HG02759 (cell line): Measurements from ENCODE around the gene C8G.
A peak's percentile ranks its signal among the peaks of the same experiment; 100 is the strongest.

Source experiments
- ATAC-seq: cut with Tn5 transposase; IDR thresholded peaks from one replicate; pipeline ENCODE4 v1.9.1; 2021; ENCODE audit warnings: mild to moderate bottlenecking, moderate library complexity; ENCODE audit not compliant: unreplicated experiment

C8G gene

DNA sequence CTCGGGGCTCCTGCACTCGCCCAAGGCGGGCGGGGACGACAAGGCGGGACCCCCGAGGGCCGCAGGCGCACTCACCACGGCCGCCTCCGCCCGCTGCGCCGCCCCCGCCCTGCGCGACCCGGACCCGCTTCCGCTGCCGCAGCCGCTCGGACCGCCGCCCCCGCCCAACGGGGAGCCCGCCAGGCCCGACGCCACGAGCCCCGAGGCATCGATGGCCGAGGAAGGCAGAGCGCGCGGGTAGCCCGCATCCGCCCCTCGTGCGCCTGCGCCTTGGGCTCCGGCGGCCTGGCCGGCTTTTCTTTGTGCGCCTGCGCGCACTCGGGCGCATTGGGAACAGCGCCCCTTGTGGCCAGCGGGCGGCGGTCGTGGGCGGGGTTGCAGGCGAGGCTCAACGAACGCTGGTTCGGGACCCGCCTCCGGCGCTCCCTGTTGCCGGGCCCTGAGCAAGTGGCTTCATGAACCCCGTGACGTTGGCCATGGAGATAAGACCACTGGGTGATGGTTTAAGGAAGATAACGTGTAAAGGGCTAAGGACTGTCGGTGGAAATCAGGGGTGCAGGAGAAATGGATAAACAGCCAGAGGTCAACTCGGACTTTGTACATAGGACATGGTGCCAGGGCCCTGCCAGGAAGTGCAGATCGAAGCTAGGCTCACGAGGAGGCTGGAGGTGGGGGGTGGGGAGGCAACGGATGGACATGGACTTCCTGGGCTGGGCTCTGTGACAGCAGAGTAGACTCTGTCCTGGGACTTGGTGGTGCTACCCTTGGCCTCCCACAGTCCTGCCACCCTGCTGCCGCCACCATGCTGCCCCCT is at the start of gene C8G, which contains the start of gene FBXW5:
Gene C8G (plus strand): TSS at position 725 of the 814 bp plus-strand sequence. CDS start 78 bp downstream, at position 803.
Gene FBXW5 (minus strand): TSS at position 220 of the 814 bp plus-strand sequence. CDS start 655 bp downstream, outside the sequence.
- peak; percentile 88 for ATAC-seq

DNA sequence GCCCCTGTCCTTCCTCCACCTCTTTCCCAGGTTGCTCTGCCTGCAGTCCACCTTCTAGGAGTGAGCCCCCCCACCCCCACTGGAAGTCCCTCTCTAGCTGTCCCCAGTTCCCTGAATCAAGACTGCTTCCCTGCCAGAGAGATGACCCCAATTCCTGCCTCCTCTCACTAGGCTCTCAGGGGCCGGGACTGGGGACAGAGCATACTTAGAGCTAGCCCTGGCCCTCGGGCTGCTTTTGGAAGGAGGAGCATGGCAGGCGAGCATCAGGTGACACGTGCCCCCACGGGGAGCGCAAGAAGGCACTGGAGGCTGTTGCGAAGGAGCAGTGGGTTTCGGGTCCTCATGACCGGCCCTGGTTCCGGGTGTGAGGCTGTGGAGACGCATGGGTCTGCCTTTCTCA is 49.0 kb upstream of the C8G start:
- ATAC-seq = no peak

DNA sequence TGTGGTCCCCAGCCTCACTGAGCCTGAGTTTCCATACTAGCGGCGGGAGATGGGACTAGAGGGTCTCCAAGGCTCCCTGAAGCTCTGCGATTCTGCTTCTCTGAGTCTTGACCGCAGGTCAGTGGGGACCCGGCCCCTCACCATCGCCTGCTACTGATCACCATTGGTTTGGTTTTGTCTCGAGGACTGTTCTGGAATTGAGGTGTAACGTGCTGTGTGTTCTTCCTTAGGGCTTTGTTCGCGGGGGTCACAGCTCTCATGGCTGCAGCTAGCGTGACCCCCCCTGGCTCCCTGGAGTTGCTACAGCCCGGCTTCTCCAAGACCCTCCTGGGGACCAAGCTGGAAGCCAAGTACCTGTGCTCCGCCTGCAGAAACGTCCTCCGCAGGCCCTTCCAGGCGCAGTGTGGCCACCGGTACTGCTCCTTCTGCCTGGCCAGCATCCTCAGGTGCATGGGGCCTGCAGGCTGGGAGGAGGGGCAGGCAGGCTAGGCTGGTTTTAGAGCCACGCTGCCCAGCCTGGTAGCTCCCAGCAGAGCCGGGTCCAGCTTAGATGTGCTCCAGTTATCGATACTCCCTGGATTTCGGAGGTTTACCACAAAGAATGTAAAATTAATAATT is 46.5 kb upstream of the C8G start:
- no peak for ATAC-seq

DNA sequence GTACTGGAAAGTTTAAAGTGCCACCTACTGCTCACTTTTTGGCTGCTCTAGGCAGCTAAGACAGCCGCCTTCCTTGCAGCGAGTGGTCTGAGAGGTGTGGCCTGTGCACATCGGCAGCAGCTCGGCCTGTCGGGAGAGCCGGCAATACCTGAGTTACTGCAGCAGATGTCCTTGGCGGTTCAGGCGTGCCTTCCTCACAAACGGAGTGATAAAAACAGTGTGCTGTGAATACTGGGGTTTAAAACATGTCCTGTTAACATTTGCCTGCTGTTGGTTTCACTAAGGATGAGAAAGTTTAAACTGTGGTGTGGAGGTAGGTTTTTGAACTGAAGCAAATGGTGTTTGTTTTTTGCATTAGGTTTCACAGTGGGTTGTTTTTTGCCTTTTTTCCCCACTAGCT is 45.8 kb upstream of the C8G start:
- ATAC-seq = no peak

GRCh38 chr9:136900556-136900955 is 44.5 kb upstream of the C8G start:
- ATAC-seq = no peak

GRCh38 chr9:136900988-136901515 is 44.0 kb upstream of the C8G start:
- ATAC-seq = no peak

- peak; percentile 67 for ATAC-seq
These were observed 43.4 kb upstream of the C8G start for GRCh38 chr9:136901516-136902258.

GRCh38 chr9:136902259-136902821 is 42.7 kb upstream of the C8G start:
- peak; percentile 60 for ATAC-seq

DNA sequence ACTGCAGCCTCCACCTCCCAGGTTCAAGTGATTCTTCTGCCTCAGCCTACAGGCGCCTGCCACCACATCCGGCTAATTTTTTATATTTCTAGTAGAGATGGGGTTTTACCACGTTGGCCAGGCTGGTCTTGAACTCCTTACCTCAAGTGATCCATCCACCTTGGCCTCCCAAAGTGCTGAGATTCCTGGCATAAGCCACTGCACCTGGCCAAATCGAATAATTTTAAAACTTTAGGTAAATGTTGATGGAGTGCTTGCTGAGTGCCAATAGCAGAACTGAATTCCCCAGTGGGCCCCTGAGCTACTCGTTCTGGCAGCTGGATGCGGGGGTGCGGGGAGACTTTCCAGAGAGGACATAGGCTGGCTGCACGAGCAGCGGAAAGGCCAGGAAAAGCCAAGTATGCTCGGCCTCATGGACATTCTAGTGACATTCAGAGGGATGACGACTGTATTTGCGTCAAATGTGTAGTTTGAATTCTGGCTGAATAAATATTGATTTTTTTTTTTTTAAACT is 41.9 kb upstream of the C8G start:
- no peak for ATAC-seq

DNA sequence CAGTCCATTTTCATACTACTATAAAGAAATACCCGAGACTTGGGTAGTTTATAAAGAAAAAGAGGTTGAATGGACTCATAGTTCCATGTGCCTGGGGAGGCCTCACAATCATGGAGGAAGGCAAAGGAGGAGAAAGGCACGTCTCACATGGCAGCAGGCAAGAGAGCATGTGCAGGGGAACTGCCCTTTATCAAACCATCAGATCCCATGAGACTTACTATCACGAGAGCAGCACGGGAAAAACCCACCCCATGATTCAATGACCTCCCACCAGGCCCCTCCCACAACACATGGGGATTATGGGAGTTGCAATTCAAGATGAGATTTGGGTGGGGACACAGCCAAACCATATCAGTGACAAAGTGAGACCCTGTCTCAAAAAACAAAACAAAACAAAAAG is 38.8 kb upstream of the C8G start:
- ATAC-seq = no peak

DNA sequence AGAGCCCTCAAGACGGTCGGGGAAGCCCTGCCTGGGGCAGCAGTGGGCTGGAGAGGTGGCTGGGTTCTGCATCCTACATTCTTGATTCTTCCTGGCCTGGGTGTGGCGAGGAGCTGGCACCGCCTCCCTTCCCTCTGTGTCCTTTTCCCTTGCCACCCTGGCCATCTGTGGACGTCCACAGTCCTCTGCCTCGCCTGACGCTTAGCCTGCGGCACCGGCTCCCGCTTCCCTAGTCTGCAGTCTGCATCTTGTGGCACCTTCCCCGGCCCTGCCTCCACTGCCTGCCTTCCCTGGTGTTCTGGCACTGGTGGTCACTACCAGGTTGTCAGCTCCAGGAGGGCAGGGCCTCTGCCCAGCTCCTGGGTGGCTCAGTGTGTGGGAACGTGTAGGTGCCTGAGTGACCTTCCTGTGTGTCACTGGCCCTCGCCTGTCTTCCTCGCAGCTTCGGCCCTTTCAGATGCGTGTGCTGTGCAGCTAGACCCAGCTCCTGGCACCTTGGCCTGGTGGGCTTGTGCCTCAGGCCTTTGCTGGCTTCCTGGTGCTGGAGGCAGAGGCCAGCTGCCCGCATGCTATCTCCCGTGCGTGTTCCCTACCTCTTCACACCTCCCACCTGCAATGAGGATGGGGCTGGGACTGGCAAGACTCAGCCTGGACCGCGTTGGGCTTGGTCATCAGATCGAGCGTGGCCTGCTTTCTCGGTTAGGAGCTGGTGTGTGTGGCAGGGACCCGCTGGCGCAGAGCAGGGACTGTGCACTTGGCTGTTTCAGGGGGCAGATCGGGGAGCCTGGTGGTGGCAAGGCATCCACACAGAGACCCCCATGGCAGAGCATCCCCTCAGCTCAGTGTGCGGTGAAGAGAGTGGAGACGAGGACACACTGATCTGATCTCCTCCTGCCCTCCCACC is 37.8 kb upstream of the C8G start:
- no peak for ATAC-seq

- ATAC-seq = no peak
These were observed 34.7 kb upstream of the C8G start for GRCh38 chr9:136910197-136910900.

DNA sequence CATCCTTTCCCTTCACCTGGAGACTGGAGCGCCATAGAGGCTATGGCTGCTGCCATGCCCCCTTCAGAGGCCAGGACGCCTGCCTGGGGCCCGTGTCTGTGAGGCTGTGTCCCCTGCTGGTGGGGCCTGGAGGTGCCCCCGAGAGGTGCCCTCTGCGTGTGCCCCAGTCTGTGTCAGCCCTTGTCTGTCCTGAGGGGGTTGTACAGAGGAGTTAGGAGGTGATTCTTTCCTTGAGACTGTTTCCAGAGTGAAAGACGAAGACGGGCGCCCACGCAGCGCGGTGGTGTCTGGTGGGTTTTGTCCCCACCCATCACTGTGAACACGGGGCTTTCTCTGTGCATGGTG is 34.2 kb upstream of the C8G start:
- no peak for ATAC-seq

- ATAC-seq = no peak
These were observed 31.2 kb upstream of the C8G start for GRCh38 chr9:136913701-136914438.

GRCh38 chr9:136915632-136916329 is 29.3 kb upstream of the C8G start:
- ATAC-seq = no peak

DNA sequence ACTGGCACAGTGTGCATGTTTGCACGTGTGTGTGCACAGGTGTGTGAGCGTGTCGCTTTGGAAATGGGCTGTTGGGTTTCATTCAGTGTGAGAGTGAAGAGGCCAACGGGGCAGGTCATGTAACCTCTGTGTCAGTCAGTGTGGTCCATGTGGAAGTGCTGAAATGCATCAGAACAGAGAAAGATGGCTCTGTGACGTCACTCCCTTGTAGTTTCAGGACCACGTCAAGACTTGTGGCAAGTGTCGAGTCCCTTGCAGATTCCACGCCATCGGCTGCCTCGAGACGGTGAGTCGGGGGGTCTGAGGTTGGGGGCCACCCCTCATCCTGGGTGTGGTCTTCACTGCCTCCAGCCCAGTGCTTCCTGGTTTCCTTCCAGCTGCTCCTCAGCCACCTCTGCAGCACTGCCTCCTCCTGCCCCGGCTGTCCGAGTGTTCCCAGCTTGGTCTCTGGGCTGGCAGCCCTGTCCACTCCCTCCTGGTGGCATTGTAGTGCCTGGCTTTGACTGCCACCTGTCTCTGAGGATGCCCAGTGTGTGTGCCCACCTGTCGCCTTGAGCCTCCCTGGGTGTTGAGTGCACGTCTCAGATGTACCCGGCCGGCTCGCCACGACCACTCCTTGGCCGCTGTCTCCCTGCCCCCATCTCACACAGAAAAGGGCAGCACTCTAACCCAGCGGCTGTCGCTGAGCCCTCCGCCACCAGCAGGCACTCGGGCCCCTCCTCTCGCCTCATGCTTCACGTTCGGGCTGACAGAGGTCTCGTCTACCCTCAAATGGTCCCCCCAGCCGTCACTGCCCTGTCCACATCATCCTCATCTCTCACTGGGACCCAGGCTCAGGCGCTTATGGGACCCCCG is 28.5 kb upstream of the C8G start:
- no peak for ATAC-seq

DNA sequence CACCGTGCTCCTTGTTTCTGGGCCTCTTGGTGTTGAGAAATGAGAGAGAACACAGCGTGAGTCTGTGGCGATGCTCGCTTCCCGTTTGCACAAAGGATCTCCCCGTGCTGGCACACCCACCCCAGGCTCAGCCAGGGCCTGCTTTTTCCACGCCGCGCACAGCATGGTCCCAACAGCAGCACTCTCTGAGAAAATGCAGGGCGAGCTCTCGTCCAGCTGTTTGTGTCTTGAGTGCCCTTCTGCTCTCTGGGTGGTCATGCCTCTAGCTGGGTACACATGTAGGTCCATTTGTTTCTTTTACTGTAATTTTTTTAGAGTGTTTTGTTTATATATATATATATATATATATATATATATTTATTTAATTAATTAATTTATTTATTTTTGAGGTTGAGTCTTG is 27.1 kb upstream of the C8G start:
- no peak for ATAC-seq
